SK-N-SH treated with all-trans-retinoic acid at 6 μM for 48 hours (cell line): ENCODE results near the gene FAHD1.

Experiments
- CREB5 ChIP-seq: fragments of 250-450 bp; sonication (Bioruptor Pico); IDR thresholded peaks from 2 replicates; pipeline ENCODE4 v1.5.1; 2020; ENCODE audit warnings: low read depth, mild to moderate bottlenecking, moderate library complexity
- CSDC2 ChIP-seq: fragments of 250-450 bp; sonication (Bioruptor Pico); IDR thresholded peaks from 2 replicates; pipeline ENCODE4 v1.5.0; 2020; ENCODE audit warnings: mild to moderate bottlenecking, moderate library complexity
- OSR1 ChIP-seq: fragments of 250-450 bp; sonication (Bioruptor Pico); IDR thresholded peaks from 2 replicates; pipeline ENCODE4 v1.8.0; 2022; ENCODE audit warnings: moderate library complexity, mild to moderate bottlenecking, inconsistent platforms
- PPARA ChIP-seq: fragments of 250-450 bp; sonication (Bioruptor Pico); IDR thresholded peaks from 2 replicates; pipeline ENCODE4 v1.5.0; 2020; ENCODE audit warnings: mild to moderate bottlenecking, borderline replicate concordance
- TOX ChIP-seq: fragments of 250-450 bp; sonication (Bioruptor Pico); IDR thresholded peaks from 2 replicates; pipeline ENCODE4 v1.8.0; 2021; ENCODE audit warnings: mild to moderate bottlenecking, moderate library complexity, borderline replicate concordance
- ZFP3 ChIP-seq: fragments of 250-450 bp; sonication (Bioruptor Pico); IDR thresholded peaks from 2 replicates; pipeline ENCODE4 v1.5.0; 2020; ENCODE audit warnings: mild to moderate bottlenecking, moderate library complexity
- ZNF8 ChIP-seq: fragments of 450-650 bp; formaldehyde crosslinking; IDR thresholded peaks from 2 replicates; pipeline ENCODE4 v1.5.0; 2020; ENCODE audit warnings: mild to moderate bottlenecking, moderate library complexity

DNA sequence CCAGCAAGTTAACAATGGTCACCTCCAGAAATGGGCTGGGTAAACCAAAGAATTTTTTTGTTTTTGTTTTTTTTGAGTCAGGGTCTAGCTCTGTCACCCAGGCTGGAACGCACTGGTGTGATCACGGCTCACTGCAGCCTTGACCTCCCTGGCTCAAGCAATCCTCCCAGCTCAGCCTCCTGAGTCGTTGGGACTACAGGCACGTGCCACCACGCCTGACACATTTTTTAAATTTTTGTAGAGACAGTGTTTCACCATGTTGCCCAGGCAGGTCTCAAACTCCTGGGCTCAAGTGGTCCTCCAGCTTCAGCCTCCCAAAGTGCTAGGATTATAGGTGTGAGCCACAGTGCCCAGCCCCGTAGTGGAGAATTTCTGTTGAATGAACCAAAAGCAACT, 46.3 kb upstream of the FAHD1 start:
- TF ChIP-seq ZNF8 = no peak
- TF ChIP-seq PPARA (CRISPR knock-in tag) = no peak
- TF ChIP-seq CREB5 (CRISPR knock-in tag) = no peak
- TF ChIP-seq ZFP3 (CRISPR knock-in tag) = no peak
- TF ChIP-seq OSR1 = no peak
- TF ChIP-seq TOX = no peak
- TF ChIP-seq CSDC2 = no peak
